Testis (tissue), 3 donors: Measurements from ENCODE around the gene XPNPEP1. TPM values are rescaled to one million over a fixed set of nuclear protein-coding genes. Genes with fewer than 3 reads are reported as not detected.

Experiments used
- DNase-seq: peaks from one replicate; pipeline ENCODE4 v3.0.0-alpha.2; 2019
- H3K27ac ChIP-seq, 2 donors: fragments of 200-600 bp; sonication (generic); one replicate each; pipeline ENCODE4 v1.5.1; 2019
- H3K27me3 ChIP-seq: fragments of 200-600 bp; sonication (generic); one replicate; pipeline ENCODE4 v1.5.1; 2019
- H3K36me3 ChIP-seq: fragments of 200-600 bp; sonication (generic); one replicate; pipeline ENCODE4 v1.5.1; 2017; ENCODE audit warnings: low read depth; ENCODE audit errors: missing control alignments
- H3K4me1 ChIP-seq: fragments of 200-600 bp; sonication (generic); one replicate; pipeline ENCODE4 v1.5.1; 2019
- H3K4me3 ChIP-seq, 2 donors: fragments of 200-600 bp; sonication (generic); one replicate each; pipeline ENCODE4 v1.5.1; 2017 to 2019
- H3K9me3 ChIP-seq: fragments of 200-600 bp; sonication (generic); one replicate; pipeline ENCODE4 v1.5.1; 2017
- POLR2A ChIP-seq: fragments of 450-650 bp; IDR thresholded peaks from one replicate; pipeline ENCODE4 v1.6.1; 2017; ENCODE audit warnings: antibody characterized with exemption, mild to moderate bottlenecking, moderate library complexity
- WGBS, 2 donors: methylation state at CpG; one replicate each; pipeline ENCODE4 v1.1.5; 2018; 5-methylcytosine and 5-hydroxymethylcytosine counted together
- intact Hi-C: fragments of 100-400 bp; cut with DNase I; formaldehyde crosslinking; loops from one replicate; pipeline ENCODE4 v1.15.1; 2023; ENCODE audit warnings: low total_unique reads
- polyA plus RNA-seq: library from polyadenylated mRNA; stranded (reverse); fragments of 350-450 nt; fragmentation: Illumina TruSeq; extraction: RNeasy Lipid Tissue Mini Kit (QIAGEN cat#74804); gene quantifications from one replicate; pipeline ENCODE4 v1.2.3, GENCODE V29; 2014; ENCODE audit warnings: low read depth, low replicate concordance; ENCODE audit not compliant: insufficient read depth
- total RNA-seq, 2 donors: library from RNA; depleted of rRNA; stranded (reverse); fragments of >200 nt; gene quantifications; one replicate each; pipeline ENCODE4 v1.2.3, GENCODE V29; 2016
- TF ChIP-seq, protein P1 (sequence below), 3 experiments: fragments of 450-650 bp in 2 of 3; fragments of 200-600 bp in 1 of 3; sonication (generic) in 1 of 3; IDR thresholded peaks; one replicate each; pipeline ENCODE4 v1.5.1; 2016 to 2019; ENCODE audit warnings: antibody characterized with exemption in 3 of 3, mild to moderate bottlenecking in 2 of 3, moderate library complexity in 1 of 3

The XPNPEP1 gene
- total and polyA plus RNA-seq, 3 donors from 2014 or later = 55.5 to 118 (median 90.2) TPM

- no peak for TF ChIP-seq POLR2A
- TF ChIP-seq, protein P1, sequence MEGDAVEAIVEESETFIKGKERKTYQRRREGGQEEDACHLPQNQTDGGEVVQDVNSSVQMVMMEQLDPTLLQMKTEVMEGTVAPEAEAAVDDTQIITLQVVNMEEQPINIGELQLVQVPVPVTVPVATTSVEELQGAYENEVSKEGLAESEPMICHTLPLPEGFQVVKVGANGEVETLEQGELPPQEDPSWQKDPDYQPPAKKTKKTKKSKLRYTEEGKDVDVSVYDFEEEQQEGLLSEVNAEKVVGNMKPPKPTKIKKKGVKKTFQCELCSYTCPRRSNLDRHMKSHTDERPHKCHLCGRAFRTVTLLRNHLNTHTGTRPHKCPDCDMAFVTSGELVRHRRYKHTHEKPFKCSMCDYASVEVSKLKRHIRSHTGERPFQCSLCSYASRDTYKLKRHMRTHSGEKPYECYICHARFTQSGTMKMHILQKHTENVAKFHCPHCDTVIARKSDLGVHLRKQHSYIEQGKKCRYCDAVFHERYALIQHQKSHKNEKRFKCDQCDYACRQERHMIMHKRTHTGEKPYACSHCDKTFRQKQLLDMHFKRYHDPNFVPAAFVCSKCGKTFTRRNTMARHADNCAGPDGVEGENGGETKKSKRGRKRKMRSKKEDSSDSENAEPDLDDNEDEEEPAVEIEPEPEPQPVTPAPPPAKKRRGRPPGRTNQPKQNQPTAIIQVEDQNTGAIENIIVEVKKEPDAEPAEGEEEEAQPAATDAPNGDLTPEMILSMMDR (IDR thresholded peaks at IDR 0.05) = no peak
- Histone ChIP-seq H3K27ac (no peak overlapping the region), H3K4me3 (no peak overlapping the region), H3K4me1 (peaks cover 7% of the 10 kb centered on the region), H3K36me3 (no peaks in the 10 kb centered on the region), H3K9me3 (no peaks in the 10 kb centered on the region), H3K27me3 (no peaks in the 10 kb centered on the region)
- 72 to 75% methylated on average over 4 of the region's 4 CpGs for WGBS, 2 donors
- no peak for DNase-seq
- intact Hi-C loops = no loop called here
Observed at GRCh38 chr10:109945473-109946177, 22.3 kb upstream of the XPNPEP1 start.

- Histone ChIP-seq H3K9me3 (no peaks in the 10 kb centered on the region), H3K27me3 (no peaks in the 10 kb centered on the region), H3K27ac (no peak overlapping the region), H3K4me3 (no peak overlapping the region), H3K4me1 (peaks cover 7% of the 10 kb centered on the region), H3K36me3 (no peaks in the 10 kb centered on the region)
- DNase-seq = no peak
- WGBS, 2 donors = 60 to 71% methylated on average over 1 of the region's 1 CpG
- intact Hi-C loops = no loop called here
- TF ChIP-seq, protein P1 (IDR thresholded peaks at IDR 0.05) = no peak
Observed at GRCh38 chr10:109944613-109945012, 21.3 kb upstream of the XPNPEP1 start.

GRCh38 chr10:109941236-109941862 is 18.0 kb upstream of the XPNPEP1 start:
- 69 to 75% methylated on average over 4 of the region's 4 CpGs for WGBS, 2 donors
- Histone ChIP-seq H3K27ac (no peak overlapping the region), H3K4me1 (peaks cover 7% of the 10 kb centered on the region), H3K9me3 (no peaks in the 10 kb centered on the region), H3K4me3 (no peak overlapping the region), H3K36me3 (no peaks in the 10 kb centered on the region), H3K27me3 (no peaks in the 10 kb centered on the region)
- intact Hi-C loops = no loop called here
- DNase-seq = no peak
- TF ChIP-seq, protein P1 (IDR thresholded peaks at IDR 0.05) = no peak
- no peak for TF ChIP-seq POLR2A

- no peak overlapping the region for H3K27ac ChIP-seq
Observed at GRCh38 chr10:109940553-109940952, 17.2 kb upstream of the XPNPEP1 start.

More at GRCh38 chr10:109940553-109940952, 17.2 kb upstream of the XPNPEP1 start:
- Histone ChIP-seq H3K4me3 (no peak overlapping the region), H3K36me3 (no peaks in the 10 kb centered on the region), H3K9me3 (no peaks in the 10 kb centered on the region), H3K27me3 (no peaks in the 10 kb centered on the region), H3K4me1 (peaks cover 7% of the 10 kb centered on the region)
- intact Hi-C loops = no loop called here
- no peak for DNase-seq
- 90 to 92% methylated on average over 3 of the region's 3 CpGs for WGBS, 2 donors
- TF ChIP-seq POLR2A = no peak
- TF ChIP-seq, protein P1 (IDR thresholded peaks at IDR 0.05) = no peak
